ENCODE measurements around the gene ACSL3. TPM values are rescaled to one million over a fixed set of nuclear protein-coding genes. Genes with fewer than 3 reads are reported as not detected.
A peak's percentile ranks its signal among the peaks of the same experiment; 100 is the strongest.

The ACSL3 gene
- total and polyA plus RNA-seq, 5 donors: 14.4 to 50.4 (median 36.2) TPM

DNA sequence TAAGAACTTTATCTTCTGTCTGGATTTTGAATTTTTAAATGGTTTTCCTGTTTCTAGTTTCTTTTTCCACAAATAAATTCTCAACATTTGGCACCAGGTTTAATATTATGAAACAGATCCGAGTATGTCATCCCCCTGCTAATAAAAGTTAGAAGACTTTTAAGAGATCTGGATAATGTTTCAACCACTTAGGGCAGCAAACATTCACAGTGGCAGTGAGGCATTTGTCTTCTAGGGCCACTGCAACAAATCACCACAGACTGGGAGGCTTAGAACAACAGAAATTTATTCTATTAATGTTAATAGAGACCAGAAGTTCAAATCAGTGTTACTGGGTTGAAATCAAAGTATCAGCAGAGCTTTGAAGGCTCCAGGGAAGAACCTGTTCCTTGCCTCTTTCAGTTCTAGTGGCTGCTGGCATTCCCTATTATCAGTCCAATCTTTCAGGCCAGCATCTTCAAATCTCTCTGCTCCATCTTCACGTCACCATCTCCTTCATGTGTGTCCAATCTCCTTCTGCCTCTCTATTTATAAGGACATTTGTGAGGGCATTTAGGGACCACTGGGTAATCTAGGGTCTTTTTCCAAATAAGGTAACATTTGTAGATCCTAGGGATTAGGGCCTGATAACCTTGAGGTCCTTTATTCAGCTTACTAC, 23.4 kb downstream of the ACSL3 start:
- Histone ChIP-seq H3K9me3 (ENCODE audit: control insufficient read depth, low read length) (no peaks in the 10 kb centered on the region), H3K4me1 (ENCODE audit: control insufficient read depth, insufficient read depth, low read length) (peaks cover 12% of the 10 kb centered on the region), H3K4me3 (ENCODE audit: low read length) (no peak overlapping the region), H3K27ac (ENCODE audit: low read length) (peak overlapping the region; percentile 43), H3K27me3 (ENCODE audit: control insufficient read depth, insufficient read depth) (no peaks in the 10 kb centered on the region)
- DNase-seq (no peak), ATAC-seq (peak; percentile 46 to 57)
- intact Hi-C loops (cut with DNase I): no loop called here
- WGBS: 24% methylated on average over 2 of the region's 2 CpGs

DNA sequence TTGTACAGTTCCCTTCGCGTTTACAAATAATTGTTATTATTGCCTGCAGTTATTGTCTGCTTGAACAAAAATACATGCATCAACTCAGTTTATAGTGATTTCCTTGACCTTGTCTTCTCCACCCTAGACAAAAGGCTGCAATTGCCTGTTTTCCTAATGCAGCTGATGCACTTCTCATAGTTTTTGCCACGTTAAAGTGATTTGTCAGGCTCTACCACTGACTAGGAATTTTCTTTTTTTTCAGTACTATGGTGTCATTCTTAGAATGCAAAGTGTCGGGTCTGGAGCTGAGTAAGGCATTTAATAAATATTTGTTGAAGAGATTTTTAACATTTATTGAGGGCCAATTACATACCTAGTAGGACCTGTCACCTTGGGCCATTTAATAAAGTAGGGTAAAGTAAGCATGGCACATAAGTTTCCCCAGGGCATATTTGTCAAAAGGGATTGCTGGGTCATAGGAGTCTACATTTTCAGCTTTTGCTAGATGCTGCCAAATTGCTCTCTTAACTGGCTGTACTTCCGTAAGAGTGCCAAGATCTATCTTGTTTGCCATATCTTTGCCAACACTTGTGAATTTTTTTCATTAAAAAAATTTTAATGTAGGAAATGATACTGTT, 24.1 kb downstream of the ACSL3 start:
- DNase-seq: no peak
- WGBS: 39% methylated on average over 5 of the region's 5 CpGs
- H3K9me3 ChIP-seq (ENCODE audit: control insufficient read depth, low read length): no peaks in the 10 kb centered on the region
- no peak overlapping the region for H3K27ac ChIP-seq (ENCODE audit: low read length)
- no peak overlapping the region for H3K4me3 ChIP-seq (ENCODE audit: low read length)
- peaks cover 12% of the 10 kb centered on the region for H3K4me1 ChIP-seq (ENCODE audit: control insufficient read depth, insufficient read depth, low read length)
- intact Hi-C loops (cut with DNase I): no loop called here
- ATAC-seq: peak; percentile 48 to 53
- H3K27me3 ChIP-seq (ENCODE audit: control insufficient read depth, insufficient read depth): no peaks in the 10 kb centered on the region

DNA sequence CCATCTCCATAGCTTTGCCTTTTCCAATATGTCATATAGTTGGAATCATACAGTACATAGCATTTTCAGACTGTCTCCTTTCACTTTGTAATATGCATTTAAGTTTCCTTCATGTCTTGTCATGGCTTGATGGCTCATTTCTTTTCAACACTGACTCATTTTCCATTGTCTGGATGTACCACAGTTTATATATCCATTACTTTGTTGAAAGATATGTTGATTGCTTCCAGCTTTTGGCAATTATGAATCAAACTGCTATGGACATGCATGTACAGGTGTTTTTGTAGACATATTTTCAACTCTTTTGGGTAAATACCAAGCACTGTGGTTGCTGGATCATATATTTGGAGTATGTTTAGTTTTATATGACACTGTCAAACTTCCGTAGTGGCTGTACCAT, 26.3 kb downstream of the ACSL3 start:
- no peak for ATAC-seq
- intact Hi-C loops (cut with DNase I): no loop called here
- Histone ChIP-seq H3K4me1 (ENCODE audit: control insufficient read depth, insufficient read depth, low read length) (peaks cover 14% of the 10 kb centered on the region), H3K9me3 (ENCODE audit: control insufficient read depth, low read length) (no peaks in the 10 kb centered on the region), H3K27me3 (ENCODE audit: control insufficient read depth, insufficient read depth) (no peaks in the 10 kb centered on the region), H3K4me3 (ENCODE audit: low read length) (no peak overlapping the region), H3K27ac (ENCODE audit: low read length) (no peak overlapping the region)
- 96% methylated on average over 1 of the region's 1 CpG for WGBS
- no peak for DNase-seq

DNA sequence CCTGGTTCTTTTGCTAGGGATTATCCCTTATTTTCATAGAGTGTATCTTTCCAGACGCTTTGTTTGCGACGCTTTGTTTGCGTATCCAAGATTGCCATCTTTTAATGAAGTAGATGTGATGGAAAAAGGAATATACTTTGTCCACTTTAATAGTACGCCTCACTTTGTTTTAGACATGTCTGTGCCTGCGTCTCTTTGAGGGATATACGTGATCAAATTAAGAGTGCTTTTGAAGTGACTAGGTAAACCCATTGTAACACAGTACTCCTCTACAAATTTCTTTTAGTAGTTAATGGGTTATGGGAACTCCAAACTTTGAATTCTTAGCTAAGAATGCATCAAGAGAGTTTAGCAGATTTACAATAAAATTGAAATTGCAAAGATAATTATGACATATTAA, 27.9 kb downstream of the ACSL3 start:
- Histone ChIP-seq H3K9me3 (ENCODE audit: control insufficient read depth, low read length) (no peaks in the 10 kb centered on the region), H3K27me3 (ENCODE audit: control insufficient read depth, insufficient read depth) (no peaks in the 10 kb centered on the region), H3K4me1 (ENCODE audit: control insufficient read depth, insufficient read depth, low read length) (peaks cover 11% of the 10 kb centered on the region), H3K27ac (ENCODE audit: low read length) (no peak overlapping the region), H3K4me3 (ENCODE audit: low read length) (no peak overlapping the region)
- intact Hi-C loops (cut with DNase I): no loop called here
- ATAC-seq (no peak), DNase-seq (no peak)
- WGBS: 98% methylated on average over 7 of the region's 7 CpGs

DNA sequence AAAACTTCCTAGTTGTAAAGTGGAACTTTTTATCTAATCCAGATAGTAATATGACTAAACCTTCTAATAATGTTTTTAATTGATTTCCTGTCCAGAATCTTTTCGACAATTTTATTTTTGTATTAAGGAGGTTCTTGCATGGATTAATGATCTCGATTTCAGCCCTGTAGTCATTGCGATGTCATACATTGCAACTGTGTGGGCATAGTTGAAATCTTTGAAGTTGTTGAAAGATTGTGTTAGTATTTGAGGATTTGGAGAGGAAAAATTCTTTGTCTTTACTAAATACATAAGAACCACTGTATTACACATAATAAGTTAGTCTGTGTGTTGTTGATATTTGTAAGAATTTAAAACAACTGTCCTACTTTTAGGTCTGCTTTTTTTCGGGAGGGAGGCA, 31.1 kb downstream of the ACSL3 start:
- H3K4me3 ChIP-seq (ENCODE audit: low read length): peak overlapping the region; percentile 18
- ATAC-seq (no peak), DNase-seq (no peak)
- H3K27me3 ChIP-seq (ENCODE audit: control insufficient read depth, insufficient read depth): no peaks in the 10 kb centered on the region
- peaks cover 4% of the 10 kb centered on the region for H3K4me1 ChIP-seq (ENCODE audit: control insufficient read depth, insufficient read depth, low read length)
- H3K9me3 ChIP-seq (ENCODE audit: control insufficient read depth, low read length): no peaks in the 10 kb centered on the region
- H3K27ac ChIP-seq (ENCODE audit: low read length): no peak overlapping the region
- 40% methylated on average over 4 of the region's 4 CpGs for WGBS
- intact Hi-C loops (cut with DNase I): no loop called here

DNA sequence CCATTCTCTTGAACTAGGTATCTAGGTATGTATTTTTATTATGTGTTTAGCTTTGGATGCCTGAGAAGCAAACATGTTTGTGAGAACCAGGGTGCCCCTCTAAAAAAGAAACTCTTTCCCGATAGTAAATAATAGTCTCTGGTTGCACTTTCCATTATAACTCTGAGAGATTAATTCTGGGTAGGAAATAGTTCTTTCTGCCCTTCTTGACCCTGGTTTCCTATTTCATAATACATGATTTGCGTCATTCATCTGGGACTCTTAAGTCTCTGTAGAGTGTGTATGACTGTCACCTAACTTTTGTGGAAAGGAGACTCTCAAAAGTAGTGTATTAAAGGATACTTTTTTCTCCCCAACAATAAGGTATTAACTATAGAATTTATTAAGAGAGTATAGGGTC, 31.5 kb downstream of the ACSL3 start:
- Histone ChIP-seq H3K4me1 (ENCODE audit: control insufficient read depth, insufficient read depth, low read length) (peaks cover 4% of the 10 kb centered on the region), H3K4me3 (ENCODE audit: low read length) (peak overlapping the region; percentile 18), H3K27ac (ENCODE audit: low read length) (no peak overlapping the region), H3K9me3 (ENCODE audit: control insufficient read depth, low read length) (no peaks in the 10 kb centered on the region), H3K27me3 (ENCODE audit: control insufficient read depth, insufficient read depth) (no peaks in the 10 kb centered on the region)
- intact Hi-C loops (cut with DNase I): no loop called here
- ATAC-seq (peak; percentile 87 to 96), DNase-seq (no peak)
- 13% methylated on average over 2 of the region's 2 CpGs for WGBS

DNA sequence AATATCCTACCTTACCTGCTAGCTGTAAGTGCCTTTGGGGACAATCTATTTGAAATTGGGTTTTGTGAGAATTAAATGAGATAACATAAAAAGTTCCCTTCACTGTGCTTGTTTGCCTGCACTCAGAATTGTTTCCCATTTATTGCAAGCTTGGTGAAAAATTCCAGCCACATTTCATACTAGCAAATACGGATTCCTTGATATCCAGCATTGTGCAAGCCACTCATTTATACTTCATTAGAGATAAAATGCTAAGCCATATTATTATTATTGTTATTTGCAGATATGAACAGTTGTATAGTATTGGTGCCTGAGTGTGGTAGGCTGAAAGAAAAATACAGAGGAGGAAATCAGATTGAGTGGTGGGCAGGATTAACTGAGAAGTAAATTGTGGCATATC, 31.9 kb downstream of the ACSL3 start:
- Histone ChIP-seq H3K4me1 (ENCODE audit: control insufficient read depth, insufficient read depth, low read length) (peaks cover 4% of the 10 kb centered on the region), H3K4me3 (ENCODE audit: low read length) (no peak overlapping the region), H3K27ac (ENCODE audit: low read length) (no peak overlapping the region), H3K27me3 (ENCODE audit: control insufficient read depth, insufficient read depth) (no peaks in the 10 kb centered on the region), H3K9me3 (ENCODE audit: control insufficient read depth, low read length) (no peaks in the 10 kb centered on the region)
- no peak for DNase-seq
- no peak for ATAC-seq
- intact Hi-C loops (cut with DNase I): no loop called here
- WGBS: 70% methylated on average over 1 of the region's 1 CpG

DNA sequence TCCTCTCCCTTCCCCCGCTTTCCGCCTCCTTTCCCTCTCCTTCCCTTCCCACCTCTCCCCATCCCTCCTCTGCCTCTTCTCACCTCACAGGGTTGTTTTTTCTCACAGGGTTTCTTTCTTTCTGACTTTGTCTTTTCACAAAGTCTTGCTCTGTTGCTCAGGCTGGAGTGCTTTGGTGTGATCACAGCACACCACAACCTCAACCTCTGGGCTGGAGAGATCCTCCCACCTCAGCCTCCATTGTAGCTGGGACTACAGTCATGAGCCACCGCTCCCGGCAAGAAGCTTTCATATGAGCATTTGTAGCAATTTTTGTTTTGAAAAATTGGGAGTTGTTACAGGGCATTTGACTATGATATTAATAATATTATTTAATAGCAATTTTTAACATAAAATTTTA, 32.9 kb downstream of the ACSL3 start:
- Histone ChIP-seq H3K9me3 (ENCODE audit: control insufficient read depth, low read length) (no peaks in the 10 kb centered on the region), H3K4me3 (ENCODE audit: low read length) (no peak overlapping the region), H3K27me3 (ENCODE audit: control insufficient read depth, insufficient read depth) (no peaks in the 10 kb centered on the region), H3K4me1 (ENCODE audit: control insufficient read depth, insufficient read depth, low read length) (peaks cover 4% of the 10 kb centered on the region), H3K27ac (ENCODE audit: low read length) (no peak overlapping the region)
- intact Hi-C loops (cut with DNase I): no loop called here
- DNase-seq: no peak
- ATAC-seq: no peak
- over 99% methylated on average over 4 of the region's 4 CpGs for WGBS

DNA sequence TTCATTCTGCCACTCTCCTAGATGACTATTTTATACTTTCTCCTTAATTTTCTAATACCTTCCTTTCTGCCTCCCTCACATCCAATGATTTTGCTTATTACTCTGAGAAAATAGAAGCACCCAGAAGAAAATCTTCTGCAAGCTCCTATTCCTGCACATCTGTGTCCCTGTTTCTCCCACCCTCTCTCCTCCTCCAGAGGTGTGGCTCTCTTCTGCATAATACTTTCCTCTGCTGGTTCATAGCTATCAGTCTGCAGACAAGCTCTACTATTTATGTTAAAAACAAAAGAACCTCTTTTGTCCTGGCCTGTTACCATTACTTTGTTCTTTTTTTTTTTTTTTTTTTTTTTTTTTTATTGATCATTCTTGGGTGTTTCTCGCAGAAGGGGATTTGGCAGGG, 34.3 kb downstream of the ACSL3 start:
- H3K4me3 ChIP-seq (ENCODE audit: low read length): no peak overlapping the region
- no CpG with 5 or more reads among the region's 1 CpG for WGBS
- H3K4me1 ChIP-seq (ENCODE audit: control insufficient read depth, insufficient read depth, low read length): peaks cover 4% of the 10 kb centered on the region
- no peaks in the 10 kb centered on the region for H3K9me3 ChIP-seq (ENCODE audit: control insufficient read depth, low read length)
- peak in 1 of 2 donors; percentile 52 for ATAC-seq
- DNase-seq: no peak
- intact Hi-C loops (cut with DNase I): no loop called here
- H3K27ac ChIP-seq (ENCODE audit: low read length): no peak overlapping the region
- H3K27me3 ChIP-seq (ENCODE audit: control insufficient read depth, insufficient read depth): no peaks in the 10 kb centered on the region

DNA sequence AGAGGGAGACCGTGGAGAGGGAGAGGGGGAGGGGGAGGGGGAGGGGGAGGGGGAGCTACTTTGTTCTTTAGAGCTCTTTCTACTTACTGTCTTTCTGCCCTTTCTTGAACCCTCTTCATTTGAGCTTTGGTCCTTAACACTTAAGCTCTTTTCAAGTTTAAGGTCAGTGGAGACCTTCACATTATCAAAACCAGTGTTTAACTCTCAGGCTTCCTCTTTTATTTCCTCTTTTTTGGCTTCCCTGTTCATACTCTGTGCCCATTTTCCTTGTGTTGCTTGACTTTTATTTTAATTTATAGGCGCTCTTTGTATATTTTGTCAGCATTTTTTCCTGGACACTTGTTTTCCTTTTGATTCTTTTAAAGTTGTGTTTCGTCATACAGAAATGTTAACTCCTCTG, 37.1 kb downstream of the ACSL3 start:
- no peaks in the 10 kb centered on the region for H3K9me3 ChIP-seq (ENCODE audit: control insufficient read depth, low read length)
- WGBS: 88% methylated on average over 3 of the region's 3 CpGs
- DNase-seq (no peak), ATAC-seq (no peak)
- H3K4me1 ChIP-seq (ENCODE audit: control insufficient read depth, insufficient read depth, low read length): peaks cover 2% of the 10 kb centered on the region
- intact Hi-C loops (cut with DNase I): no loop called here
- H3K4me3 ChIP-seq (ENCODE audit: low read length): no peak overlapping the region
- no peak overlapping the region for H3K27ac ChIP-seq (ENCODE audit: low read length)
- H3K27me3 ChIP-seq (ENCODE audit: control insufficient read depth, insufficient read depth): no peaks in the 10 kb centered on the region

DNA sequence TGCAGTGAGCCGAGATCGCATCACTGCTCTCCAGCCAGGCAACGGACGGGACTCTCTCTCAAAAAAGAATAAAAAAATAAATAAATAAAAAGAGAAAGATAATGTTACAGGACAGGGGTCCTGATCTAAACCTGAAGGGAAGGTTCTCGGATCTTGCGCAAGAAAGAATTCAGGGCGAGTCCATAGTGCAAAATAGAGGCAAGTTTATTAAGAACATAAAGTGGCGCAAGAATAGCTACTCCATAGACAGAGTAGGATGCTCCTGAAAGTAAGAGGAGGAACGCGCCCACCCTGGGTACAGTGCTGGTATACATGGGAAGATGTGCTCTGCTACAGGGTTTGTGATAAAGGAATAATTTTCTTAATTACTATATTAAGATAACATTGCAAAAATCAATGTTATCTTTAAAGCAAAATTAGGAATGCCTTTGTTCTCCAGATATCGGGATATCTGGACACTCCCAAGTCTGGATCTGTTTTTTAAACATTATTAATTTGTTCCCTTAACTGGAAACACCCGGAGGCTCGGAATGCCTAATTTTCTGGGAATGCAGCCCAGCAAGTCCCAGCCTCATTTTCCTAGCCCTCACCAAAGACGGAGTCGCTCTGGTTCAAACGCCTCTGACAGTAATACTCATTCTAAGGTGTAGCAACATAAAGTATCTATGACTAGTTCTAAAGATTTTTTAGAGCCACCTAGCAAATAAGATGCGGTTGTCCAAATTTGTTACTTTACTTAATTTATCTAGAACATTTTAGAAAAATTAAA, 38.8 kb downstream of the ACSL3 start:
- Histone ChIP-seq H3K27ac (ENCODE audit: low read length) (no peak overlapping the region), H3K27me3 (ENCODE audit: control insufficient read depth, insufficient read depth) (no peaks in the 10 kb centered on the region), H3K9me3 (ENCODE audit: control insufficient read depth, low read length) (no peaks in the 10 kb centered on the region), H3K4me3 (ENCODE audit: low read length) (no peak overlapping the region), H3K4me1 (ENCODE audit: control insufficient read depth, insufficient read depth, low read length) (peaks cover 2% of the 10 kb centered on the region)
- DNase-seq (no peak), ATAC-seq (peak in 1 of 2 donors; percentile 61)
- 83% methylated on average over 17 of the region's 17 CpGs for WGBS
- intact Hi-C loops (cut with DNase I): loop anchor here (5.0 to 10.0 kb wide), 2 partner anchors 105 to 192 kb away; no protein-coding TSS in a partner anchor

All from right cardiac atrium (tissue), 5 donors.